HCT116 (cell line): ENCODE results near the gene OR2B2. TPM values are rescaled to one million over a fixed set of nuclear protein-coding genes. Genes with fewer than 3 reads are reported as not detected.
A peak's percentile ranks its signal among the peaks of the same experiment; 100 is the strongest.

Experiments used
- ATAC-seq: fragments of 200-7000 bp; cut with Tn5 transposase; 2 replicates; pipeline ENCODE4 v1.9.1; 2020; ENCODE audit warnings: mild to moderate bottlenecking, moderate library complexity
- BruUV-seq: library from RNA; stranded (reverse); fragments of 400-500 nt; replicated peaks from 2 replicates; lab custom pipeline; 2021; lab: Mats Ljungman, UMichigan
- CTCF ChIA-PET: fragments of 300-600 bp; sonication (Branson Sonifier 250); formaldehyde crosslinking; loops from one replicate; lab custom pipeline; 2021; ENCODE audit warnings: antibody characterized with exemption; lab: Charles Lee
- POLR2A ChIA-PET: fragments of 300-600, 350-600 bp; sonication (Branson Sonifier 250); formaldehyde crosslinking; loops from one replicate; lab custom pipeline; 2021; ENCODE audit warnings: antibody characterized with exemption; lab: Charles Lee
- RAD21 ChIA-PET, 2 experiments: fragments of 300-600 bp; sonication (Branson Sonifier 250); formaldehyde crosslinking; loops; one replicate each; lab custom pipeline; 2023; ENCODE audit warnings: low total read pairs in 2 of 2; ENCODE audit not compliant: uncharacterized antibody in 2 of 2, unreplicated experiment in 2 of 2, low non-redundant PET in 1 of 2; lab: Charles Lee
- DNase-seq: peaks from one replicate; pipeline ENCODE4 v3.0.0-alpha.2; 2010; ENCODE audit warnings: low read depth, low spot score
- H2AFZ ChIP-seq: fragments of 200-600 bp; shearing (Covaris generic), sonication (generic); 2 replicates; pipeline ENCODE4 v1.6.1; 2017; ENCODE audit warnings: low read depth, mixed run types, mixed read lengths, antibody characterized with exemption, low read length; ENCODE audit not compliant: poor library complexity, severe bottlenecking
- H3K27ac ChIP-seq: 2 replicates; pipeline ENCODE4 v1.5.1; 2012; ENCODE audit warnings: low read depth, low read length
- H3K27me3 ChIP-seq: fragments of 200-600 bp; sonication (generic); 2 replicates; pipeline ENCODE4 v1.6.1; 2016; ENCODE audit warnings: mixed run types, low read length, mixed read lengths; ENCODE audit not compliant: insufficient read depth
- H3K36me3 ChIP-seq, 2 experiments: fragments of 200-500 bp in 1 of 2; fragments of 200-600 bp in 1 of 2; sonication (Bioruptor generic) in 1 of 2; sonication (generic) in 1 of 2; 2 replicates each; pipeline versions ENCODE4 v1.5.1 to v1.6.1; 2014 to 2016; ENCODE audit warnings: low read length in 2 of 2, inconsistent platforms in 1 of 2, mixed read lengths in 1 of 2, mixed run types in 1 of 2; ENCODE audit not compliant: insufficient read depth in 2 of 2, control insufficient read depth in 1 of 2
- H3K4me1 ChIP-seq, 2 experiments: fragments of 200-600 bp in 1 of 2; sonication (generic) in 1 of 2; 2 replicates each; pipeline versions ENCODE4 v1.5.1 to v1.6.1; 2012 to 2017; ENCODE audit warnings: low read length in 2 of 2, inconsistent platforms in 1 of 2, mild to moderate bottlenecking in 1 of 2, mixed read lengths in 1 of 2, mixed run types in 1 of 2, moderate library complexity in 1 of 2; ENCODE audit not compliant: insufficient read depth in 2 of 2, control insufficient read depth in 1 of 2
- H3K4me2 ChIP-seq: fragments of 200-600 bp; sonication (generic); 2 replicates; pipeline ENCODE4 v1.6.1; 2017; ENCODE audit warnings: mixed run types, low read length, mixed read lengths
- H3K4me3 ChIP-seq, 2 experiments: fragments of 200-600 bp in 1 of 2; sonication (generic) in 1 of 2; replicated peaks in 1 of 2; 2 replicates each; pipeline ENCODE4 v1.5.1; 2011 to 2016; ENCODE audit warnings: low read length in 2 of 2, control low read depth in 1 of 2, low read depth in 1 of 2, mild to moderate bottlenecking in 1 of 2, mixed read lengths in 1 of 2, mixed run types in 1 of 2
- H3K79me2 ChIP-seq: fragments of 200-600 bp; sonication (generic); 2 replicates; pipeline ENCODE4 v1.6.1; 2017; ENCODE audit warnings: mild to moderate bottlenecking, mixed run types, low read length, moderate library complexity, mixed read lengths; ENCODE audit not compliant: insufficient read depth
- H3K9ac ChIP-seq: fragments of 200-600 bp; sonication (generic); 2 replicates; pipeline ENCODE4 v1.6.1; 2016; ENCODE audit warnings: low read length, mixed read lengths
- H3K9me2 ChIP-seq: fragments of 200-600 bp; sonication (generic), shearing (Covaris generic); 2 replicates; pipeline ENCODE4 v1.6.1; 2017; ENCODE audit warnings: mixed run types, mild to moderate bottlenecking, moderate library complexity; ENCODE audit not compliant: insufficient read depth
- H3K9me3 ChIP-seq, 2 experiments: fragments of 200-500 bp in 1 of 2; fragments of 200-600 bp in 1 of 2; sonication (Bioruptor generic) in 1 of 2; sonication (generic) in 1 of 2; 2 replicates each; pipeline ENCODE4 v1.6.1; 2014 to 2017; ENCODE audit warnings: low read length in 2 of 2, mixed read lengths in 2 of 2, inconsistent platforms in 1 of 2, low read depth in 1 of 2, mild to moderate bottlenecking in 1 of 2, mixed run types in 1 of 2, moderate library complexity in 1 of 2; ENCODE audit not compliant: control insufficient read depth in 1 of 2, insufficient read depth in 1 of 2
- H4K20me1 ChIP-seq: fragments of 200-600 bp; sonication (generic), shearing (Covaris generic); 2 replicates; pipeline ENCODE4 v1.6.1; 2017; ENCODE audit warnings: mixed run types, mild to moderate bottlenecking, moderate library complexity; ENCODE audit not compliant: insufficient read depth
- CBX3 ChIP-seq: IDR thresholded peaks from 2 replicates; pipeline ENCODE4 v1.6.1; 2012; ENCODE audit warnings: low read depth
- EGR1 ChIP-seq: IDR thresholded peaks from 2 replicates; pipeline ENCODE4 v1.6.1; 2012; ENCODE audit warnings: low read depth
- EZH2 ChIP-seq: fragments of 200-600 bp; sonication (generic); IDR thresholded peaks from 2 replicates; pipeline ENCODE4 v1.6.1; 2017; ENCODE audit warnings: antibody characterized with exemption, mixed run types
- EZH2phosphoT487 ChIP-seq: fragments of 200-600 bp; IDR thresholded peaks from 2 replicates; pipeline ENCODE4 v1.6.1; 2018; ENCODE audit warnings: antibody characterized with exemption, borderline replicate concordance
- FOSL1 ChIP-seq: IDR thresholded peaks from 2 replicates; pipeline ENCODE4 v1.6.1; 2012; ENCODE audit warnings: low read depth
- JUND ChIP-seq: IDR thresholded peaks from 2 replicates; pipeline ENCODE4 v1.6.1; 2012
- RAD21 ChIP-seq: IDR thresholded peaks from 2 replicates; pipeline ENCODE4 v1.6.1; 2012; ENCODE audit warnings: low read depth, mild to moderate bottlenecking
- SP1 ChIP-seq: IDR thresholded peaks from 2 replicates; pipeline ENCODE4 v1.6.1; 2012; ENCODE audit warnings: low read depth
- TCF7L2 ChIP-seq: IDR thresholded peaks from 2 replicates; pipeline ENCODE4 v1.7.0; 2011; ENCODE audit warnings: borderline replicate concordance, inconsistent platforms; ENCODE audit not compliant: insufficient read depth, insufficient read length; ENCODE audit errors: extremely low read depth
- ZBTB33 ChIP-seq: IDR thresholded peaks from 2 replicates; pipeline ENCODE4 v1.6.1; 2011; ENCODE audit warnings: mild to moderate bottlenecking, low read length, moderate library complexity; ENCODE audit not compliant: insufficient replicate concordance; ENCODE audit errors: extremely low read depth
- ZFX ChIP-seq: fragments of 450-650 bp; IDR thresholded peaks from 2 replicates; pipeline ENCODE4 v1.6.1; 2017
- ZNF274 ChIP-seq: fragments of 200-500 bp; sonication (Bioruptor generic); IDR thresholded peaks from 2 replicates; pipeline ENCODE4 v1.6.1; 2014; ENCODE audit warnings: mild to moderate bottlenecking, low read depth, low read length, inconsistent platforms
- intact Hi-C: fragments of 100-400 bp; cut with micrococcal nuclease; formaldehyde crosslinking; loops from 2 replicates; pipeline ENCODE4 v1.10.0; 2022
- total RNA-seq: library from RNA; stranded (reverse); gene quantifications from one replicate; pipeline ENCODE4 v1.2.1, GENCODE V29; 2021; ENCODE audit not compliant: unreplicated experiment
- TF ChIP-seq, protein P1 (sequence below): IDR thresholded peaks from 2 replicates; pipeline ENCODE4 v1.6.1; 2012

Gene OR2B2
- total RNA-seq, 1 experiment from 2014 or later = not detected

- TF ChIP-seq TCF7L2 = no peak
- TF ChIP-seq CBX3 = no peak
- TF ChIP-seq EZH2phosphoT487 = no peak
- TF ChIP-seq EGR1 = no peak
- no peak for TF ChIP-seq EZH2
- no peak for TF ChIP-seq ZFX
- no peak for TF ChIP-seq ZBTB33
- TF ChIP-seq ZNF274 = no peak
- TF ChIP-seq RAD21 = no peak
- no peak for TF ChIP-seq SP1
- TF ChIP-seq, protein P1, sequence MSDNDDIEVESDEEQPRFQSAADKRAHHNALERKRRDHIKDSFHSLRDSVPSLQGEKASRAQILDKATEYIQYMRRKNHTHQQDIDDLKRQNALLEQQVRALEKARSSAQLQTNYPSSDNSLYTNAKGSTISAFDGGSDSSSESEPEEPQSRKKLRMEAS = no peak
- TF ChIP-seq FOSL1 = no peak
- TF ChIP-seq JUND = no peak
- TF ChIP-seq, all 23 proteins: peak for 0
- no TSS peak for BruUV-seq
- peak overlapping the region; percentile 69 to 76 for H3K4me3 ChIP-seq
- H3K27ac ChIP-seq = peak overlapping the region; percentile 98
- H3K36me3 ChIP-seq = no peaks in the 10 kb centered on the region
- peaks cover 20 to 53% of the 10 kb centered on the region in 2 experiments for H3K4me1 ChIP-seq
- H2AFZ ChIP-seq = no peak overlapping the region
- peak overlapping the region; percentile 92 for H3K9ac ChIP-seq
- no peaks in the 10 kb centered on the region for H4K20me1 ChIP-seq
- ATAC-seq = no peak
- H3K9me2 ChIP-seq = no peaks in the 10 kb centered on the region
- CTCF ChIA-PET = no interaction called here
- DNase-seq = no peak
- intact Hi-C loops = loop anchor here (5.0 to 10.0 kb wide), 6 partner anchors 207 to 1837 kb away; a partner anchor contains a TSS
- RAD21 ChIA-PET = interaction anchor here in 1 of 2 experiments (1.2 to 1.7 kb wide), 2 partner anchors 53 to 82 kb away, joined by 3 to 18 read pairs; a partner anchor contains a TSS
- H3K27me3 ChIP-seq = no peaks in the 10 kb centered on the region
- peak overlapping the region; percentile 86 for H3K4me2 ChIP-seq
- no peaks in the 10 kb centered on the region for H3K9me3 ChIP-seq
- POLR2A ChIA-PET = interaction anchor here (0.8 to 6.8 kb wide), 14 partner anchors 11 to 1768 kb away, joined by 3 to 305 read pairs (median 8); a partner anchor contains a TSS
- H3K79me2 ChIP-seq = no peaks in the 10 kb centered on the region
Observed at GRCh38 chr6:27891320-27891875, 20.8 kb downstream of the OR2B2 start.
